ENCODE results near the gene VRK2. TPM values are rescaled to one million over a fixed set of nuclear protein-coding genes. Genes with fewer than 3 reads are reported as not detected.

Gene VRK2
- total RNA-seq, 1 experiment from 2014 or later = 25.4 TPM

DNA sequence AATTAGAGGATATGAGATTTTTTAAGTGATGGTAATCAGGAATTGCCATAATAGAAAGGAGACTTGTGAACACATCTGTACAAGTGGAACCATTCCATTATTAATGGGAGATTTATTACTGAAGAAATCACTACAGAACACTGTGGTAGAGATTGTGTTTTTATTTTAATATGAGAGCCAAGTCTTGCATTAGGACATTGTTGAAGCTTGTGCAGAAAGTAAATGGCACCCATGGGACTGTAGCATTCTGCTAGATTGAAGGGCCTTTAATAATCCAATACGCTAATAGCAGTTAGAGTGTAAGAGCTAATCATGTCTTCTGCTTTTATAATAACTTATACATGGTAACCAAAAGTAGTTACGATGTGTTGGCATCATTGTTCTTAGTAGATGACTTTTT, 83.6 kb downstream of the VRK2 start:
- Mint-ChIP-seq H3K27me3 (ENCODE audit: unreplicated experiment) (no peaks in the 10 kb centered on the region), H3K4me1 (ENCODE audit: low read depth, unreplicated experiment) (no peaks in the 10 kb centered on the region), H3K36me3 (ENCODE audit: insufficient read depth, unreplicated experiment) (no peaks in the 10 kb centered on the region), H3K9me3 (ENCODE audit: low read depth, unreplicated experiment) (no peaks in the 10 kb centered on the region), H3K27ac (ENCODE audit: unreplicated experiment) (no peak overlapping the region), H3K4me3 (ENCODE audit: low read depth, unreplicated experiment) (no peak overlapping the region)
- no TSS peak for BruUV-seq (replicated peaks)
- intact Hi-C loops (cut with micrococcal nuclease; ENCODE audit: unreplicated experiment) = loop anchor here (5.0 kb wide), 2 partner anchors 223 to 317 kb away; no protein-coding TSS in a partner anchor
- DNase-seq = no peak
- no peak for TF ChIP-seq CTCF (IDR thresholded peaks at IDR 0.05; ENCODE audit: unreplicated experiment)
- CTCF ChIA-PET = no interaction called here

DNA sequence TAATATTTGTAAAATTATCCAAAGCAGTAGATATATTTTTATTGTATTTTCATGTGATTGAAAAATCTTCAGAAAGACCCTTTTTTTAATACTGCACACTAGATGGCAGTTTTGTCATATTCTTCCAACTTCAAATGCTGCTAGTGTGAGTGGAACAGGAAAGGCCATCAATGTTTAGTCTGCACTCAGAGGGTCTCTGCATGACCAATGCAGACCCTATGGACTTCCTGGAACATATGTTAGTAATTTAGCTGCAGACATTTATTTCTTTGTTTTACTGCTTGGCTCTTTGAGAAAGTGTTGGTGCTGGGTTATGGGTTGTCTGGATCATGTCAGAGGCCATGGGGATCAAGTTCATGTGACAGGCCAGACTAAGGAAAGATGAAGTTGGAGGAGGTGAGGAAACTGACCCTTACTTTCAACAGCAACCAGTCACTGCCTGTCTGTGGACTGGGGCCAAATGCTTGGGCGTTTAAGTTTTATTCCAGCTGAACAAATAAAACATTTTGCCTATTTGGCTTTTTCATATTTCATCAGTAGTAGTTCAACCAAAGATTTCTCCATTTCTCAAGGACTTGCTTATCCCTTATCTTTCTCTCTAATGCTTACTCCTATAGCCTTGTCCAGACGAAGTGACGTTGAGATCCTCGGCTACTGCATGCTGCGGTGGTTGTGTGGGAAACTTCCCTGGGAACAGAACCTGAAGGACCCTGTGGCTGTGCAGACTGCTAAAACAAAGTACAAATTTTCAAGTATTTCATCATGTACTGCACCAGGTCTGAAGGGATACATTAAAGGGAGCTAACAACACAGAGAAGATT, 84.8 kb downstream of the VRK2 start:
- no TSS peak for BruUV-seq (replicated peaks)
- intact Hi-C loops (cut with micrococcal nuclease; ENCODE audit: unreplicated experiment) = loop anchor here (5.0 kb wide), 2 partner anchors 224 to 316 kb away; no protein-coding TSS in a partner anchor
- H3K4me3 Mint-ChIP-seq (ENCODE audit: low read depth, unreplicated experiment) = no peak overlapping the region

DNA sequence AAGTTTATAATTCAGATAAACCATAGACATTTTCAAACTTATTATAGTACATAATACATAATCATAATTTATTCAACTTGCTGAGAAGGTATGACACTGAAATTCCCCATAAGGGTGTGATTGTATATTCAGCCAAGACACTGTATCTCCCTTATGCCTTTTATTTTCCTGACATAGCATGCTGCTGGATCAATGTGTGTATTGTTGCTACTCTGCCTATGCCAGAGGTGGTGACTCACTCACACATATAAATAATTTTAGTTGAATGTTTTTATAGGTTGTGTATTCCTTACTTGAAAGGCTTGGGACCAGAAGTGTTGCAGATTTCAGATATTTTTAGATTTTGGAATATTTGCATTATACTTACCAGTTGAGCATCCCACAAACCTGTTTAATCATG, 86.8 kb downstream of the VRK2 start:
- TF ChIP-seq CTCF (IDR thresholded peaks at IDR 0.05; ENCODE audit: unreplicated experiment) = no peak
- Mint-ChIP-seq H3K36me3 (ENCODE audit: insufficient read depth, unreplicated experiment) (no peaks in the 10 kb centered on the region), H3K9me3 (ENCODE audit: low read depth, unreplicated experiment) (no peaks in the 10 kb centered on the region), H3K4me1 (ENCODE audit: low read depth, unreplicated experiment) (no peaks in the 10 kb centered on the region), H3K4me3 (ENCODE audit: low read depth, unreplicated experiment) (no peak overlapping the region), H3K27ac (ENCODE audit: unreplicated experiment) (no peak overlapping the region), H3K27me3 (ENCODE audit: unreplicated experiment) (no peaks in the 10 kb centered on the region)
- CTCF ChIA-PET = no interaction called here
- intact Hi-C loops (cut with micrococcal nuclease; ENCODE audit: unreplicated experiment) = loop anchor here (5.0 kb wide), 2 partner anchors 226 to 314 kb away; no protein-coding TSS in a partner anchor
- BruUV-seq (replicated peaks) = no TSS peak
- no peak for DNase-seq

More for the DNA sequence above, 84.8 kb downstream of the VRK2 start:
- TF ChIP-seq CTCF (IDR thresholded peaks at IDR 0.05; ENCODE audit: unreplicated experiment) = no peak
- DNase-seq = no peak
- no peak overlapping the region for H3K27ac Mint-ChIP-seq (ENCODE audit: unreplicated experiment)
- no peaks in the 10 kb centered on the region for H3K27me3 Mint-ChIP-seq (ENCODE audit: unreplicated experiment)
- H3K4me1 Mint-ChIP-seq (ENCODE audit: low read depth, unreplicated experiment) = no peaks in the 10 kb centered on the region
- no peaks in the 10 kb centered on the region for H3K36me3 Mint-ChIP-seq (ENCODE audit: insufficient read depth, unreplicated experiment)
- CTCF ChIA-PET = interaction anchor here (0.6 kb wide), 1 partner anchor 112 kb away, joined by 3 read pairs; no protein-coding TSS in a partner anchor
- no peaks in the 10 kb centered on the region for H3K9me3 Mint-ChIP-seq (ENCODE audit: low read depth, unreplicated experiment)

GRCh38 chr2:58135861-58136260, 89.3 kb downstream of the VRK2 start:
- BruUV-seq (replicated peaks) = no TSS peak

More at GRCh38 chr2:58135861-58136260, 89.3 kb downstream of the VRK2 start:
- Mint-ChIP-seq H3K27me3 (ENCODE audit: unreplicated experiment) (no peaks in the 10 kb centered on the region), H3K36me3 (ENCODE audit: insufficient read depth, unreplicated experiment) (no peaks in the 10 kb centered on the region), H3K27ac (ENCODE audit: unreplicated experiment) (no peak overlapping the region), H3K9me3 (ENCODE audit: low read depth, unreplicated experiment) (no peaks in the 10 kb centered on the region), H3K4me3 (ENCODE audit: low read depth, unreplicated experiment) (no peak overlapping the region), H3K4me1 (ENCODE audit: low read depth, unreplicated experiment) (no peaks in the 10 kb centered on the region)
- intact Hi-C loops (cut with micrococcal nuclease; ENCODE audit: unreplicated experiment) = loop anchor here (5.0 kb wide), 1 partner anchor 84 kb away; no protein-coding TSS in a partner anchor
- no peak for DNase-seq
- TF ChIP-seq CTCF (IDR thresholded peaks at IDR 0.05; ENCODE audit: unreplicated experiment) = no peak
- CTCF ChIA-PET = no interaction called here
